Inferior parietal cortex (tissue), 1 donor: ENCODE measurements around the gene NELL1.

Source experiments
- DNase-seq: peaks from one replicate; pipeline ENCODE4 v3.0.0-alpha.2; 2016; ENCODE audit errors: extremely low spot score

NELL1 gene

DNA sequence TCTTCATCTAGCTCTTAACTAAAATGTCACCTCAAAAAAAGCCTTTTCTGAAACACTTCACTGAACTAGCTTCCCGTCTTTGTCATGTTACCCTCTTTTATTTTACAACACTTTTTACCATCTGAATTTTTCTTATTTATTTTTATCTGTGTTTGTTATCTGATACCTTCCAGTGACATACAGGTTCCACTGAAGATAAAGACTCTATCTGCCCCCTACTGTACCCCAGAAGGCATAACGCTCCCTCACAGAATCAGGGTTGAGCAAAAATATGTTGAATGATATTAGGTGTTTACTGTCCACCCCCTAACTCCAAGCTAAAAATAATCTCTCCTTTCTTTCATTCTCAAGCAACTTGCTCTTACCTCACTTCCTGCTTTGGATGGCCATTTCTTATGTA is 654.2 kb downstream of the NELL1 start:
- DNase-seq: no peak

DNA sequence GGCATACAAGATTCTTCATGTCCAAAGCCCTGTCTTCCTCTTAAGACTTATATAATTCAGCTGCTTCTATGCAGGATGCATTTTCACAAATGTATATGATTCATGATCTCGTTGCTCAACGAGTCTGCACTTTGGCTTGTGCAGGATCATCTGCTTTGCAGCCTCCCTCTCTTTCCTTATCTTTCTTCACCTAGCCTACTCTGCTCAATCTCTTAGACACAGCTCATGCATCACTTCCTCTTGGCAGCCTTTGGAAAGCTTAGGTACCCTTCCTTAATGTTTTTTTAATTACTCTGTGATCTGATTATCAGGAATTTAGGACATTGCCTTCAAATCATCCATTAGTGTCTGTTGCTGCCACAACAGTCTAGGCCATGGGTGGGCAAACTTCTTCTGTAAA is 673.8 kb downstream of the NELL1 start:
- DNase-seq: no peak

DNA sequence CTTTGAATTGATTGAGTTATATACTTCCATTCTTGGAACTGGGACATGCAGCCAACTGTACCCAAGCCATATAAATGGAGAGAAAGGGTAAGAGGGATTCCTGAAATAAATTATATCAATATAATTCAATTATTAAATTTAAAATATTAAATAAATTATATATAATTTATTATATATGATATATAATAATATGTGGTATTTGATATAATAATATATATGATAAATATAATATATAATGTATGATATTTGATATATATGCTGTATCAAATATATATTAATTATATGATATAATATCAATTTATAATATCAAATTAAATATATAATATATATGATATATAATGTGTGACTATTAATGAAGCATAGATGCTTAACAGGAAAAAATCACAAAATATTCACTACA is 677.0 kb downstream of the NELL1 start:
- DNase-seq: no peak

DNA sequence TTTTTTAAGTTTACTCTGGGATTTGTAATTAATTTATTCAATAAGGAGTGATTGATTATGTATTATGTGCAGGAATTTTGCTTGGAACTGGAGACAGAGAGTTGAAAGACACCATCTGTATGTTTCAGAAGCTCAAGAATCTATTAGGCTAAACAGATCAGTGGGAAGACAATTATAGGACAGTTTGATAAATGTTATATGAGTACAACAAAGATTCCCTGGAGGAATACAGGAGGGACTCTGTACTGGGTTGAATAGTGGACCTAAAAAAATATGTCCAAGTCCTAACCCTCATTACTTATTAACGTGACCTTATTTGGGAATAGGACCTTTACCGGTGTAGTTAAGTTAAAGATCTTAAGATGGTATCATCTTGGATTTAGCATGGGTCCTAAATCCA is 681.2 kb downstream of the NELL1 start:
- DNase-seq: no peak

DNA sequence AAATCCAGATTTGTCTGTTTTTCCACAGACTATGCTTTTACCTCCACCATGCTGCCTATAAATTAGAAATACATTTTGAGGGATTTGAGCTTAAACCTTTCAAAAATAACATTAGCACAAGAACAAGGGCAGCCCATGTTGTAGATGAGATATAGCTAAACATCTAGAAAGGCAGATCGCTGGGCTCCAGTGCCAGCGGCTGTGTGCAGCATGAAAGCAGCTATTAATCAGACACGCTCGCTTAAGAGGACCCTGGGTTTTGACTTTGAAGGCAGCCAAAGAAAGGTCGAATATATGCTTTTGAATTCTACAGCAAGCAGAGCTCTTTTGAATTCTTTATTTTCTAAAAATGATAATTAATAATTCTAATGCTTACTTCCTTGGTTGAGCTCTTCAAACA is 684.0 kb downstream of the NELL1 start:
- DNase-seq: no peak

DNA sequence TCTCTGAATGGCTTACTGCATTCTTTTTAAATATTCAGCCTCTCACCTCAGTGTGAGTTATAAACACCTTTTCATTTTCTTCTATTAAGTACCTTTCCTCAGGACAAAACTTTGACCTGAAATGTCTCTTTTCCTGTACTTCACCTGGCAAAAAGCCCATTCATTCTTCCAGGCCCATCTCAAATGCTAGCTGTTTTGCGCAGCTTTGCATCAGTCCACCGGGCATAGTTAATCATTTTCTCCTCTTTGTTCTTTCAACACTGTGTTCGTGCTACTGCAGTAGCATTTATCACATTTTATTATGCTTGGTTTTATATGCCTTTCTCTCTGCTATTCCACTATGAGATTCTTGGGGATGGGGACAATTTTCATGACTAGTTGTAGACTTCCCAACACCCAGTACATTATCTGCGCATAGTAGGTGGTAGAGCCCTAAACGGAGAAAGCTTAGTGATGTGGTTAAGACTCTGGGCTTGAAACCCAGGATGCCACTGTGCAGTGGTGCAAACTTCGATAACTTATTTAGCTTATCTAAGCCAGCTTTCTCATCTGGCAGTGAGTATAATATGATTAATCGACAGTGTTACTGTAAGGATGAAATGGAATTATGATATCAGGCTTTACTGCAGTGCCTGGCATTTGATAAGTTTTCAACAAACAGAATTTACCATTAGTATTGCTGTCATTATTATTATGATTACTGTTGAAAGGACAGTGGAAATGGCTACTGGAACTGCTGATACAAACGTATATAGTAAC is 695.7 kb downstream of the NELL1 start:
- DNase-seq: no peak

DNA sequence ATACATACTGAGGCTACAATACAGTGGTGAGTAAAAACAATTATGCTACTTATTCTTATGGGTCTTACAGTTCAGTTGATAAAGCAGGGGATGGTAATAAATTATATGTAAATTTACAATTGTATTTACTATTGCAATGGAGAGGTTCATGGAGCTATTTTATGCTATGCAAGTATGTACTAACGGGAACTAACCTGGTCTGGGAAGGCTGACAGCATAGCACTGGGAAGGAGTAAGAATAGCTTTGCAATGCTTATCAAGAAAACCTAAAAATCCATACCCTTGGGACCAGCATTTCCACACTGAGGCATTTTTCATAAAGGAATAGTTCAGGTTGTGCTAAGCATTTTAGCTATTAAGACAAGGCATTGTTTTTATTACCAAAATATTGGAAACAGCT is 700.6 kb downstream of the NELL1 start:
- DNase-seq: no peak

DNA sequence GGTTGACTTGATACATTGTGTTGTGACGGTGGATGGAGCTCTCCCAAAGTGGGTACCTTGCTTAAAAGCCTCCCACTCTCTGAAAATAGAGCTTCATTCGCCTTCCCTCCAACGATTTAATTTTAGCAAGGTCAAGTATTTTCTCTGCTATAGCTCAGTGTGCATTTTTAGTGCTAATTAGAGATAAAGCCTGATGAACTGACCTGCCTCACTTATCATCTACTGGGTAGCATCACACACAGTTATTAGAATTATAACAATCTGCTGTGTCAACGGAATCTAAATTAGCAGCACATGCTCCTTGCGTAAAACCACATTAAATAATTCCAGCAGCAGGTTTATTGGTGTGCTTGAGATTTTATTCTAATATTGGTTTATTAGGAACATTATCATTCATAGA is 701.7 kb downstream of the NELL1 start:
- no peak for DNase-seq

DNA sequence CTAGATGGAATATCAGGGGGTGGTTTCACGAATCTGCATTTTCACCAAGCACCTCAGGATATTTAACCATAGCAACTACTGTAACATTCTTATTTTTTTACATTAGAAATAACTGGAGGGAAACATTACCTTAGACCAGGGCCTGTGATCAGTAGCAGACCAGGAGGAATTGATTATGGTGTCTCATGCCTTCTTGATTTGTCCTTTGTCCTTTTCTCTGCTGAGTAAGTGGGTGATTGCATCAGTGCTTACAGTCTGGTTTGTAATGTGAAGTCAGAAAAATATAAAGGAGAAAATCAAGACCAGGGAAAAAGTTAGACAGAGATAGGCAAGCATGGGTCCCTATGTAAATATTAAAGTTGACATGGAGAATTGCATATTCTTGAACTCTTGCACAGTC is 703.3 kb downstream of the NELL1 start:
- no peak for DNase-seq

DNA sequence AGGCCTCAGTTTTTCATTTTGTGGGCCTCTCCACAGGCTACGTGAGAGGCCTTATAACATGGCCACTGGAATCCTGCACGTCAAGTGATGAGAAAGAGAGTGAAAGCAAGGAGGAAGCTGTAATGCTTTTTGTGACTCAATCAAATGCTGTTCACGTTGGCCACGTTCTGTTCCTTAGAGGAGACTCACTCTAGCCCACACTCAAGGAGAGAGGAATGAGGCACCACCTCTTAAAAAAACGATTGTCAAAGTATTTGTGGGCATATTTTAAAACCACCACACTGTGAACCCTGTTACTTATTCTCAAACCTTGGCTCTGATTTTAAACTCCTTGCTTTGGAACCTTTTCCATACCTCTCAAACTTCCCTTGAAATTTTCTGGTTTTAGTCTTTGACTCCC is 705.0 kb downstream of the NELL1 start:
- no peak for DNase-seq

DNA sequence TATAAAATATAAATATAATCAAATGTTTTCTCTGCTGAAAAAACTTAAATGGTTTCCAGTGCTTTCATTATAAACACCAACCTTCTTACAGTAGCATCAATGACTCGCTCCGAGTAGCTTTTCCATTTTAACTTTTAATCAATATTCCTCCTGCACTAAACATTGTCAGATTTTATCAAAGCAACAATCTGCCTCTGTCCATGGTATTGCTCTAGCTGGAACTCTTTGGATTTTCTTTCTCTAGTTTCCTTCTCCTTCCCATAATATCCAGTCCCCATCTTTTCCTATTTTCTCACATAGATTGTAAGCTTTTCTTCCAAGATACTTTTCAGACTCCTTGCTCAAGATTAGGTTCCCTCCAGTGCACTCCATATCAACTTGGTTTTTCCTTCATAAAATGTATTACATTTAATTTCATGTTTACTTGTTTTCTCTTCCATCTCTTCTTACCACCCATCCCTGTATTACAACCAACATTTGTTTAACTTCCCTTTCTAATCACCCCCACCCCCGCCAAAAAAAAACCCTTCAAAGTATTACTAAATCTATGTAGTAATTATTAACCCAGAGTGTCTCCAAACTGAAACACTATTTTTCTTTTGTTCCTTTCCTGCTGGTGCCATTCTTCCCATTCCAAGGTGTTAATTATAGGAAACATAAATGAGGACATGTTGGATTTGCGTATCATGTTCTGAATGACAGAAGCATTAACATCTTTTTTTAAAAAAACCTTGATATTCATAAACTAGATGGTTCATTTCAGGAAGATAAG is 716.5 kb downstream of the NELL1 start:
- no peak for DNase-seq

DNA sequence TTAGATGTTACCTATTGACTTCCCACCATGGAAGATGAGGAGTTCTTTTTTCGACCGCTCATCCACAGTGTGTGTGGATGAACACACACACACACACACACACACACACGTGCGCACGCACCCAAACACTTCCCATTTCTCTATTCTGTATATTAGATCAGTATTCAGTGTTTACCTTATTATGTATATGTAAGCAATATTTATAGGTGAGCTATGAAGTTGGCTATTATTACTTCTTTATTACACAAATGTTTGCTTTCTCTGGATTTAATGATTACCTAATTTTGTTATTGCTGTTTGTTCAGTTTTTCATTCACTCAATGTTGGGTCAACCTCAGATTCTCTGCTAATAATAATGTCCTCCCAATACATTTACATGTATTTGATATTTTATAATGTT is 721.0 kb downstream of the NELL1 start:
- DNase-seq: no peak

DNA sequence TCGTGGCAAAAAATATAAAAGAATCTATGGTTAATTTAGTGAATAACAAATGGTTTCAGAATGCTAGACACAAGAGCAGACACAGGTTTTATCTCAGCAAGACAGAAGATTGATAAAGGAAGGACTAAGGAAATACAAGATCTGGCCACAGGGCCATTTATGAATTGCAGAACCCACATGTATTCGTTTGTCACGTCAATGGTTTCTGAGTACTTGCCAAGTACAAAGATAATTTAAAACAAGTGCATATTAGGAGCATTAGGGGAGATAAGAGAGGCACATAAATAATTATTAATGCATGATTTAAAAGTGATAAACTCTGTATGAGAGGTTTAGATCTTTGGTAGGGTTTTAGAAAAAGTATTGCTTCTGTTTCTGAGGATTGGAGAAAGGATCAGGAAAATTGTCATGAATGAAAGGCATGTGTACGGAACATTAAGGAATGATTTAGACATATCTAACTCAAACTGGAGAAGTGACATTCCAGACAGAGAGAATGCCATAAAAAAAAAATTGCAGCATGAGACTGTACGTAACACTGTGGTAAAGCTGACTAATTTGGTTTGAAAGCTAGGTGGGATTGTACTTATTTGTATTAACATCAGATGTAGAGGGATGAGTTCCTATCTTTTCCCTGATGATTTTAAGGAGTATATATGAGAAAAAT is 727.1 kb downstream of the NELL1 start:
- no peak for DNase-seq

DNA sequence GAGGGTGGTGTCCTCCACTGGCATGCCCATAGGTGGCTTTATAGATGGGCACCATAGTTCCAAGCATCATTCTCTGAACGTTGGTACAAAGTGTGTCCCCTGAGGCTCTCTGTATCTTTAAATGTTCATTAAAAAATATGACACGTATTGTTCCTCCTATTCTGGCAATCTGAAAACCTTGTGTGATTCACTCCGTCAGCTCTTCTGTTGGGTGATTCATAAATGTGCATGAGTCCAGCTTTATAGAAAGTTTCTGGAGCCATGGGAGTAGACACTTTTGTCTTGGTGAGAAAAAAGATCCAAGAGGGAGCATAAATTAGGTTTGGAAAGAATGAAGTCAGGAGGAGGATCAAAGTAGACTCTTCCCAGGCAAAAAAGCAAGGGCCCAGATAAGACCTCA is 728.8 kb downstream of the NELL1 start:
- no peak for DNase-seq

DNA sequence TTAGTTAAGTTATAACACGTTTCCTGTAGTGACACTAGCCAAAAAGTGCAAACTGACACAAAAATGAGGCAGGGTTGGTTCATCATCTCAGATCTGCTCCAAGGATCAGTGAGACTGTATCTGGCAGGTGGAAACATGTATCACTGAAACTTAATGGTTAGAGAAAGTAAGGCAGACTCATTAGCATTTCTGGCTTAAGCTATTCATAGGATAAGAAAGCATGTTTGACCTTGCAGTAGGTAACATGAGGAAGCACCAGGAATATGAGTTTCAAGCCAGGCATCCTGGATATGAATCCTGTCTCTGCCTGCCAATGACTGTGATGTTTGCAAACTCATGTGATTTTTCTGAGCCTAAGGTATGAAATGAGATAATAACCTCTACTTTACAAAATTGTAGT is 732.1 kb downstream of the NELL1 start:
- DNase-seq: no peak

DNA sequence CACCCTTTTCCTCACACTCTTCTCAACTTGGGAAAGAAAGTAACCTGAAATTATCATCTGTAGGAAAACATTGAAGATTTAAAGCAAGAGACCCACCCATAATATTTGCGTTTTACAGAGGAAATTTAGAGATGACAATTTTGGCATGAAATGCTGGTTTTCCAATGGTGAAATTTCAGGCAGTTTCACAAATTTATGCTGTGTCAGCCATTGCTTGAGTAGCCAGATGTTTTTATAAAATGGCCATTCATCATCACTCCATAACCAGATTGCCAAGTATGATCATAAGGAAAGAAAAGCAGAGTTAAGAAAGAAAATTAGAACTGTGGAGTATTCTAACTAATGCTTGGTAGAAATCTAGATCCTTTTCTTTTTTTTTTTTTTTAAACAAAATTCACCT is 732.9 kb downstream of the NELL1 start:
- no peak for DNase-seq

DNA sequence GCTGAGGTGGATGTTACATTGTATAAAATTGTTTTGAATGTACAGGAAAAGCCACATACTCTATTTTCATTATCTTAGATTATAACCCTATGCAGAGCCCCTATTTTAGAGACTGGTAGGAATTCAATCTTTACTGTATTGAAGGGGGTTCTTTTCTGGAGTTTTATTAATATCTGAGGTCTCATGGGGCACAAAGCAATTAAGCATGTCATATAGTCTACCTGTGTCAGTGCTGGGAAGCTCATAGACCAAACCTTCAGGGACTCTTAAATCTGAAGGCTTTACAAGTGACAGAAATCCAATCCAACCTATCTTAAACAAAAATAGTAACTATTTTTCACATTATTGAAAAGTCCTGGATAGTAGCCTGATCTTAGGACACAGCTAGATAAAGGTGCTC is 733.7 kb downstream of the NELL1 start:
- no peak for DNase-seq

DNA sequence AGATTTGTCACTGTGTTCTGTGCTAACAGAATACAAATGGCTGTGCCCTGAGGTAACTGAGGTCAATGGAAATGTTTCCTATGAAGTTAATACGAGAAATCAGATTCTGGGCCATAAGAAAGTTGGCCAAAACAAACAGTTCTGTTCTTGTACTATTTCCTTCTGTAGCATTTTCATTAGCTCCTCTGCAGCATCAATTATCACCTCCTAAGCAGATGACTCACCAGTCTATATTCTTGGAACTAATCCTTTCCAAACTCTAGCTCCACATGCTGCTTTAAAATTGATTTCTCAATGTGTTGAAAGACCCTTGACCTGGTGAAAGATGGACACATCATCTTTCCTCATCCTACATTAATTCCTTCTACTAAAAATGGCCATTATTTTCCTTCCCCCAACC is 736.0 kb downstream of the NELL1 start:
- no peak for DNase-seq

DNA sequence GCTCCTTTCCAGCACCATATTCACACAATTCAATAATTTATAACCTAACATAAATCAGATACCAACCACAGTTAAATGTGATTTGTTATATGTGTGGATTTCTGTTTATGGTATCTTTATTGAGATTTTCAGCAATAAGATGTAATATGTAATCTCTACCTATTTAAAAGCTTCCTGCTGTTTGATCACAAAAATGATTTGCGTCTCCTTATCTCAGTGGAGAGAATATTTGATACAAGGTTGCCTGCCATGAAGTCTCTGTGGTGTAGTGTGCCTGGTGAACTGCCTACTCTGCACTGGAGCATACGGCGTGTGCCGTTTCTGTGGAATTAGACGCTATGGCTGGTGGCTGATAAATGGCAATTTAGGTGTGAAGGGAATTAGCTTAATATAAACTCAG is 741.1 kb downstream of the NELL1 start:
- DNase-seq: no peak

DNA sequence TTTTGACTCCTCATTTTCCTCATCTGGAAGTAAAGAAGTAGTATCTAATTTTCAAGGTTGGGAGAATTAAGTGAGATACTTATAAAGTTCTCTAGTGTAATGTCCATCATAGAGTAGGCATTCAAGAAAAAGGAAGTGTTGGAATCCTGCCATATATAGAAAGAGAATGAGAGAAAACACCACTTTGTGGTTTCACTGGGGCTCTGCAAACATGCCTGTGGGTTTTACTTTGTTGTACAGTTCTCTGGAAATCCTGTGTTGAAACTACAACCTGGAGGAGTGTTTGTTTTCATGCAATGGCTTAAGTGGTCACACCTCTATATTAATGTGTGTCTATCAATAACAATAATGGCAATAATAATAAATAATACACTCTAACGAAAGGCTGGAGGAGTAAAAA is 741.7 kb downstream of the NELL1 start:
- no peak for DNase-seq

DNA sequence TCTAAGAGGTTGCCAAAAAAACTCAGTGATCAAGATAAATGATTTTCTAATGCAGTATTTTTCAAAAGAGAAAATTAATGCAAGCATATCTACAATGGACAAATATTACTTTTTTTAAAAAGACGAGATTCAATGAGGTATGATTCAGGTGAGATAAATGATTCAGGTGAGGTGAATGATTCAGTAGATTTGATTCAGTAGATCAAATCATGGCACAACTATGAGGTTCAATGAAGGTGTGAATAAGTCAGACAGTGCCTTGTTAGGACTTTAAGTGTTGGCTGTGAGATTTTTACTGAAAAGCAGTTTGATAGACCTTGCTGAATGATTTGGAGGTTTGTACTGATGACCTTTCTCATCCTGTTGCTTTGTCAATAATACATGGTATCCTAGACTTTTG is 742.2 kb downstream of the NELL1 start:
- no peak for DNase-seq

DNA sequence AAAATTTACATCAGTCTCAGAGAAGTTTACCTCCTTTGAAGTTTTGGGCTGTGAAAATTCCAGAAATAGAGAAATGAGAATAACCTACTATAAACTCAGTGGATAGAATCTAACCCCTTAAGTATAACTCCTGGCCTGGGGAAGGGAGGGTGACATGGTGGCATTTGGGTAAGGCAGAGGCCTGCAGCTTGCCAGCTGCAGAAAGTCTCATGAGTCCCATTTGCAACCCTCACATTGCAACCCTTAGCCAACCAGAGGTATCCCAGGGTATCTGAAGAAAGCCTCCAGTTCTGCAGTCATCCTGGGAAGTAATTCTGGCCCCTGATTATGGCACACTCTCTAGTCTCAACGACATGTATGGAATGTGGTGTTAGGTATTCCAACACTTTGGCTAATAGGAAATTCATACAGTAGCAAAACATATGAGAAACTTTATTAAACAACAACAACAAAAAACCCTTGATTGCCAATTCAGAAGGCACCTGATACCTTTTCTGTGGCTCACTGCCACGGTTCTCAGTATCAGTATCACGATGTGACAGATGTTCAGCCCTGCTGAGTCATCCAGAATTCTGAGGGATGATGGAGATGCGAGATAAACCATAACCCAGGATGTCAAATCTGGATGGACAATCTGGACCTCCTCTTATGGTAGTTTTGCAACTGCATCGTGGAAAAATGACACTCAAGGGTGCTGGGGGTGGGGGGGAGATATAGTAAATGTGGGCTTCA is 743.4 kb downstream of the NELL1 start:
- DNase-seq: no peak
